HCT116 (cell line): Measurements from ENCODE around the gene ABCG1. TPM values are rescaled to one million over a fixed set of nuclear protein-coding genes. Genes with fewer than 3 reads are reported as not detected.

Experiments used
- ATAC-seq: fragments of 200-7000 bp; cut with Tn5 transposase; 2 replicates; pipeline ENCODE4 v1.9.1; 2020; ENCODE audit warnings: mild to moderate bottlenecking, moderate library complexity
- BruUV-seq: library from RNA; stranded (reverse); fragments of 400-500 nt; replicated peaks from 2 replicates; lab custom pipeline; 2021; lab: Mats Ljungman, UMichigan
- CTCF ChIA-PET: fragments of 300-600 bp; sonication (Branson Sonifier 250); formaldehyde crosslinking; loops from one replicate; lab custom pipeline; 2021; ENCODE audit warnings: antibody characterized with exemption; lab: Charles Lee
- POLR2A ChIA-PET: fragments of 300-600, 350-600 bp; sonication (Branson Sonifier 250); formaldehyde crosslinking; loops from one replicate; lab custom pipeline; 2021; ENCODE audit warnings: antibody characterized with exemption; lab: Charles Lee
- RAD21 ChIA-PET, 2 experiments: fragments of 300-600 bp; sonication (Branson Sonifier 250); formaldehyde crosslinking; loops; one replicate each; lab custom pipeline; 2023; ENCODE audit warnings: low total read pairs in 2 of 2; ENCODE audit not compliant: uncharacterized antibody in 2 of 2, unreplicated experiment in 2 of 2, low non-redundant PET in 1 of 2; lab: Charles Lee
- DNase-seq: peaks from one replicate; pipeline ENCODE4 v3.0.0-alpha.2; 2010; ENCODE audit warnings: low read depth, low spot score
- H2AFZ ChIP-seq: fragments of 200-600 bp; shearing (Covaris generic), sonication (generic); 2 replicates; pipeline ENCODE4 v1.6.1; 2017; ENCODE audit warnings: low read depth, mixed run types, mixed read lengths, antibody characterized with exemption, low read length; ENCODE audit not compliant: poor library complexity, severe bottlenecking
- H3K27ac ChIP-seq: 2 replicates; pipeline ENCODE4 v1.5.1; 2012; ENCODE audit warnings: low read depth, low read length
- H3K27me3 ChIP-seq: fragments of 200-600 bp; sonication (generic); 2 replicates; pipeline ENCODE4 v1.6.1; 2016; ENCODE audit warnings: mixed run types, low read length, mixed read lengths; ENCODE audit not compliant: insufficient read depth
- H3K36me3 ChIP-seq, 2 experiments: fragments of 200-500 bp in 1 of 2; fragments of 200-600 bp in 1 of 2; sonication (Bioruptor generic) in 1 of 2; sonication (generic) in 1 of 2; 2 replicates each; pipeline versions ENCODE4 v1.5.1 to v1.6.1; 2014 to 2016; ENCODE audit warnings: low read length in 2 of 2, inconsistent platforms in 1 of 2, mixed read lengths in 1 of 2, mixed run types in 1 of 2; ENCODE audit not compliant: insufficient read depth in 2 of 2, control insufficient read depth in 1 of 2
- H3K4me1 ChIP-seq, 2 experiments: fragments of 200-600 bp in 1 of 2; sonication (generic) in 1 of 2; 2 replicates each; pipeline versions ENCODE4 v1.5.1 to v1.6.1; 2012 to 2017; ENCODE audit warnings: low read length in 2 of 2, inconsistent platforms in 1 of 2, mild to moderate bottlenecking in 1 of 2, mixed read lengths in 1 of 2, mixed run types in 1 of 2, moderate library complexity in 1 of 2; ENCODE audit not compliant: insufficient read depth in 2 of 2, control insufficient read depth in 1 of 2
- H3K4me2 ChIP-seq: fragments of 200-600 bp; sonication (generic); 2 replicates; pipeline ENCODE4 v1.6.1; 2017; ENCODE audit warnings: mixed run types, low read length, mixed read lengths
- H3K4me3 ChIP-seq, 2 experiments: fragments of 200-600 bp in 1 of 2; sonication (generic) in 1 of 2; replicated peaks in 1 of 2; 2 replicates each; pipeline ENCODE4 v1.5.1; 2011 to 2016; ENCODE audit warnings: low read length in 2 of 2, control low read depth in 1 of 2, low read depth in 1 of 2, mild to moderate bottlenecking in 1 of 2, mixed read lengths in 1 of 2, mixed run types in 1 of 2
- H3K79me2 ChIP-seq: fragments of 200-600 bp; sonication (generic); 2 replicates; pipeline ENCODE4 v1.6.1; 2017; ENCODE audit warnings: mild to moderate bottlenecking, mixed run types, low read length, moderate library complexity, mixed read lengths; ENCODE audit not compliant: insufficient read depth
- H3K9ac ChIP-seq: fragments of 200-600 bp; sonication (generic); 2 replicates; pipeline ENCODE4 v1.6.1; 2016; ENCODE audit warnings: low read length, mixed read lengths
- H3K9me2 ChIP-seq: fragments of 200-600 bp; sonication (generic), shearing (Covaris generic); 2 replicates; pipeline ENCODE4 v1.6.1; 2017; ENCODE audit warnings: mixed run types, mild to moderate bottlenecking, moderate library complexity; ENCODE audit not compliant: insufficient read depth
- H3K9me3 ChIP-seq, 2 experiments: fragments of 200-500 bp in 1 of 2; fragments of 200-600 bp in 1 of 2; sonication (Bioruptor generic) in 1 of 2; sonication (generic) in 1 of 2; 2 replicates each; pipeline ENCODE4 v1.6.1; 2014 to 2017; ENCODE audit warnings: low read length in 2 of 2, mixed read lengths in 2 of 2, inconsistent platforms in 1 of 2, low read depth in 1 of 2, mild to moderate bottlenecking in 1 of 2, mixed run types in 1 of 2, moderate library complexity in 1 of 2; ENCODE audit not compliant: control insufficient read depth in 1 of 2, insufficient read depth in 1 of 2
- H4K20me1 ChIP-seq: fragments of 200-600 bp; sonication (generic), shearing (Covaris generic); 2 replicates; pipeline ENCODE4 v1.6.1; 2017; ENCODE audit warnings: mixed run types, mild to moderate bottlenecking, moderate library complexity; ENCODE audit not compliant: insufficient read depth
- ATF3 ChIP-seq: IDR thresholded peaks from 2 replicates; pipeline ENCODE4 v1.6.1; 2012
- CBX3 ChIP-seq: IDR thresholded peaks from 2 replicates; pipeline ENCODE4 v1.6.1; 2012; ENCODE audit warnings: low read depth
- CEBPB ChIP-seq: IDR thresholded peaks from 2 replicates; pipeline ENCODE4 v1.6.1; 2012; ENCODE audit warnings: low read depth
- EGR1 ChIP-seq: IDR thresholded peaks from 2 replicates; pipeline ENCODE4 v1.6.1; 2012; ENCODE audit warnings: low read depth
- FOSL1 ChIP-seq: IDR thresholded peaks from 2 replicates; pipeline ENCODE4 v1.6.1; 2012; ENCODE audit warnings: low read depth
- POLR2A ChIP-seq: IDR thresholded peaks from 2 replicates; pipeline ENCODE4 v1.7.0; 2011; ENCODE audit warnings: borderline replicate concordance; ENCODE audit not compliant: insufficient read depth, insufficient read length; ENCODE audit errors: extremely low read depth
- RAD21 ChIP-seq: IDR thresholded peaks from 2 replicates; pipeline ENCODE4 v1.6.1; 2012; ENCODE audit warnings: low read depth, mild to moderate bottlenecking
- SP1 ChIP-seq: IDR thresholded peaks from 2 replicates; pipeline ENCODE4 v1.6.1; 2012; ENCODE audit warnings: low read depth
- SRF ChIP-seq: IDR thresholded peaks from 2 replicates; pipeline ENCODE4 v1.6.1; 2012; ENCODE audit warnings: low read depth
- YY1 ChIP-seq: IDR thresholded peaks from 2 replicates; pipeline ENCODE4 v1.6.1; 2011; ENCODE audit warnings: low read length, low read depth, moderate library complexity, mild to moderate bottlenecking; ENCODE audit not compliant: insufficient replicate concordance; ENCODE audit errors: extremely low read depth
- ZFX ChIP-seq: fragments of 450-650 bp; IDR thresholded peaks from 2 replicates; pipeline ENCODE4 v1.6.1; 2017
- ZNF274 ChIP-seq: fragments of 200-500 bp; sonication (Bioruptor generic); IDR thresholded peaks from 2 replicates; pipeline ENCODE4 v1.6.1; 2014; ENCODE audit warnings: mild to moderate bottlenecking, low read depth, low read length, inconsistent platforms
- intact Hi-C: fragments of 100-400 bp; cut with micrococcal nuclease; formaldehyde crosslinking; loops from 2 replicates; pipeline ENCODE4 v1.10.0; 2022
- total RNA-seq: library from RNA; stranded (reverse); gene quantifications from one replicate; pipeline ENCODE4 v1.2.1, GENCODE V29; 2021; ENCODE audit not compliant: unreplicated experiment
- TF ChIP-seq, protein P1 (sequence below), 3 experiments: fragments of 200-600 bp in 1 of 3; sonication (generic) in 1 of 3; IDR thresholded peaks in 2 of 3; conservative IDR thresholded peaks in 1 of 3; 2 replicates each; pipeline ENCODE4 v1.5.1; 2012 to 2017; ENCODE audit warnings: low read depth in 2 of 3, low read length in 2 of 3, antibody characterized with exemption in 1 of 3, borderline replicate concordance in 1 of 3, control low read depth in 1 of 3, mild to moderate bottlenecking in 1 of 3, mixed read lengths in 1 of 3, mixed run types in 1 of 3, moderate library complexity in 1 of 3; ENCODE audit not compliant: insufficient read depth in 1 of 3

The ABCG1 gene
- total RNA-seq, 1 experiment from 2014 or later, result 1.6 TPM

GRCh38 chr21:42175110-42175710, 43.7 kb upstream of the ABCG1 start:
- no peak overlapping the region for H3K4me2 ChIP-seq
- no TSS peak for BruUV-seq
- no peaks in the 10 kb centered on the region for H3K9me2 ChIP-seq
- ChIA-PET CTCF (no interaction called here), POLR2A (no interaction called here), RAD21 (interaction anchor here in 1 of 2 experiments (0.7 kb wide), 1 partner anchor 187 kb away, joined by 4 read pairs; no protein-coding TSS in a partner anchor)
- no peak overlapping the region for H3K27ac ChIP-seq
- H3K27me3 ChIP-seq, result no peaks in the 10 kb centered on the region
- H3K4me3 ChIP-seq, result no peak overlapping the region
- TF ChIP-seq CBX3, result no peak
- TF ChIP-seq, protein P1, sequence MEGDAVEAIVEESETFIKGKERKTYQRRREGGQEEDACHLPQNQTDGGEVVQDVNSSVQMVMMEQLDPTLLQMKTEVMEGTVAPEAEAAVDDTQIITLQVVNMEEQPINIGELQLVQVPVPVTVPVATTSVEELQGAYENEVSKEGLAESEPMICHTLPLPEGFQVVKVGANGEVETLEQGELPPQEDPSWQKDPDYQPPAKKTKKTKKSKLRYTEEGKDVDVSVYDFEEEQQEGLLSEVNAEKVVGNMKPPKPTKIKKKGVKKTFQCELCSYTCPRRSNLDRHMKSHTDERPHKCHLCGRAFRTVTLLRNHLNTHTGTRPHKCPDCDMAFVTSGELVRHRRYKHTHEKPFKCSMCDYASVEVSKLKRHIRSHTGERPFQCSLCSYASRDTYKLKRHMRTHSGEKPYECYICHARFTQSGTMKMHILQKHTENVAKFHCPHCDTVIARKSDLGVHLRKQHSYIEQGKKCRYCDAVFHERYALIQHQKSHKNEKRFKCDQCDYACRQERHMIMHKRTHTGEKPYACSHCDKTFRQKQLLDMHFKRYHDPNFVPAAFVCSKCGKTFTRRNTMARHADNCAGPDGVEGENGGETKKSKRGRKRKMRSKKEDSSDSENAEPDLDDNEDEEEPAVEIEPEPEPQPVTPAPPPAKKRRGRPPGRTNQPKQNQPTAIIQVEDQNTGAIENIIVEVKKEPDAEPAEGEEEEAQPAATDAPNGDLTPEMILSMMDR (IDR thresholded peaks at IDR 0.05 in 2 of 3, conservative IDR thresholded peaks at IDR 0.05 in 1 of 3; ENCODE audit: borderline replicate concordance in 1 of 3, insufficient read depth in 1 of 3, low read depth in 2 of 3, low read length in 2 of 3), result no peak
- no peak overlapping the region for H2AFZ ChIP-seq
- peaks cover 8 to 20% of the 10 kb centered on the region in 2 experiments; a peak in 3 of 4 replicates for H3K4me1 ChIP-seq
- intact Hi-C loops, result no loop called here
- no peaks in the 10 kb centered on the region for H3K79me2 ChIP-seq
- no peak for DNase-seq
- no peak for ATAC-seq
- H3K9me3 ChIP-seq, result no peaks in the 10 kb centered on the region
- H3K9ac ChIP-seq, result no peak overlapping the region
- no peaks in the 10 kb centered on the region for H4K20me1 ChIP-seq
- H3K36me3 ChIP-seq, result no peaks in the 10 kb centered on the region

DNA sequence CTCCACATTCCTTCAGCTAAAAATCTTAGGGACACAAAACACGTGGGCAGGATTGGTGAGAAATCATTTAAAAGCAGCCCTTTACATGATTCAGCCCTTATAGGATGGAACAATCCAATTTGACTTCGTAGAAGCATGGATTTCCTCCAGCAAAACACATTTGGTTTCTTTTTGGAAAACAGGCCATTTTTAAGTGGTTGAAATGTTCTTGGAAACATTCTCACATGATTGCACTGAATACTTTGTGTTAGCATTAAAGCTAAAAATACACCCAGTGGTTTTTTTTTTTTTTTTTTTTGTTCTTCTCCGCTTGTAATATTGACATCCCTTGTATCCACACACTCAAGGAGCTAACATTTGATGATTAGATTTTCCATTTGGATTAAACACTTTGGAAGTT, 42.1 kb upstream of the ABCG1 start:
- H3K4me3 ChIP-seq, result no peak overlapping the region
- no peak overlapping the region for H3K27ac ChIP-seq
- H3K27me3 ChIP-seq, result no peaks in the 10 kb centered on the region
- no peaks in the 10 kb centered on the region for H4K20me1 ChIP-seq
- DNase-seq, result no peak
- no peak overlapping the region for H3K4me2 ChIP-seq
- no TSS peak for BruUV-seq
- ChIA-PET POLR2A (no interaction called here), RAD21 (no interaction called here), CTCF (no interaction called here)
- H3K9ac ChIP-seq, result no peak overlapping the region
- H3K36me3 ChIP-seq, result no peaks in the 10 kb centered on the region
- H3K4me1 ChIP-seq, result peaks cover under 1 to 4% of the 10 kb centered on the region in 2 experiments; a peak in 3 of 4 replicates
- no peaks in the 10 kb centered on the region for H3K9me3 ChIP-seq
- H3K79me2 ChIP-seq, result no peaks in the 10 kb centered on the region
- no peak for ATAC-seq
- no peaks in the 10 kb centered on the region for H3K9me2 ChIP-seq
- TF ChIP-seq, protein P1 (IDR thresholded peaks at IDR 0.05 in 2 of 3, conservative IDR thresholded peaks at IDR 0.05 in 1 of 3; ENCODE audit: borderline replicate concordance in 1 of 3, insufficient read depth in 1 of 3, low read depth in 2 of 3, low read length in 2 of 3), result no peak
- no peak for TF ChIP-seq SP1
- no peak for TF ChIP-seq SRF
- TF ChIP-seq EGR1, result no peak
- no peak for TF ChIP-seq CEBPB
- no peak for TF ChIP-seq FOSL1
- no peak for TF ChIP-seq ATF3
- no peak for TF ChIP-seq POLR2A
- TF ChIP-seq ZNF274, result no peak
- no peak for TF ChIP-seq ZFX
- TF ChIP-seq YY1, result no peak
- no peak for TF ChIP-seq RAD21
- no peak overlapping the region for H2AFZ ChIP-seq
- intact Hi-C loops, result no loop called here
